ENCODE data around the gene INSRR.

The INSRR gene

DNA sequence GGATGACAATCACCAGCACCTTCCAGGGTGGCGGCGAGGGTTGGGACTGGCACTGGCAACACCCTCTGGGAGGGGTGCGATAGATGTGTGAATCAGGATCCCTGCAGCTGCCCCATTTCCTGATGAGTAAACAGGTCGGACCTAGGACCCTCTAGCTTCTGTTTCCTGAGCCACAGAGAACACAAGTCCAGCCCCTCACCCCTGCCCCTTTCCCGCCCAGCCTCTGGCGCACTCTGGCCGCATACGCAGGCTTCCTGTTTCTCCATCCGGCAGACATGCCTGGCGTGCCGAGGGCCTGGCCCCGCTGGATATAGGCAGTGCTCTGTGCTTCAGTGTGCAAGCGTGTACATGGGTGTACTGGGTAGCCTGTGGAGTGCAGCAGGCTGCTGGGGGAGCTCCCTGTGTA is 39.2 kb upstream of the INSRR start:
- no peak for DNase-seq (ENCODE audit: low read depth)
- H3K4me3 ChIP-seq (ENCODE audit: low read length) = no peak overlapping the region
- TF ChIP-seq, protein P1, sequence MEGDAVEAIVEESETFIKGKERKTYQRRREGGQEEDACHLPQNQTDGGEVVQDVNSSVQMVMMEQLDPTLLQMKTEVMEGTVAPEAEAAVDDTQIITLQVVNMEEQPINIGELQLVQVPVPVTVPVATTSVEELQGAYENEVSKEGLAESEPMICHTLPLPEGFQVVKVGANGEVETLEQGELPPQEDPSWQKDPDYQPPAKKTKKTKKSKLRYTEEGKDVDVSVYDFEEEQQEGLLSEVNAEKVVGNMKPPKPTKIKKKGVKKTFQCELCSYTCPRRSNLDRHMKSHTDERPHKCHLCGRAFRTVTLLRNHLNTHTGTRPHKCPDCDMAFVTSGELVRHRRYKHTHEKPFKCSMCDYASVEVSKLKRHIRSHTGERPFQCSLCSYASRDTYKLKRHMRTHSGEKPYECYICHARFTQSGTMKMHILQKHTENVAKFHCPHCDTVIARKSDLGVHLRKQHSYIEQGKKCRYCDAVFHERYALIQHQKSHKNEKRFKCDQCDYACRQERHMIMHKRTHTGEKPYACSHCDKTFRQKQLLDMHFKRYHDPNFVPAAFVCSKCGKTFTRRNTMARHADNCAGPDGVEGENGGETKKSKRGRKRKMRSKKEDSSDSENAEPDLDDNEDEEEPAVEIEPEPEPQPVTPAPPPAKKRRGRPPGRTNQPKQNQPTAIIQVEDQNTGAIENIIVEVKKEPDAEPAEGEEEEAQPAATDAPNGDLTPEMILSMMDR (conservative IDR thresholded peaks at IDR 0.05; ENCODE audit: low read depth, low read length) = no peak

DNA sequence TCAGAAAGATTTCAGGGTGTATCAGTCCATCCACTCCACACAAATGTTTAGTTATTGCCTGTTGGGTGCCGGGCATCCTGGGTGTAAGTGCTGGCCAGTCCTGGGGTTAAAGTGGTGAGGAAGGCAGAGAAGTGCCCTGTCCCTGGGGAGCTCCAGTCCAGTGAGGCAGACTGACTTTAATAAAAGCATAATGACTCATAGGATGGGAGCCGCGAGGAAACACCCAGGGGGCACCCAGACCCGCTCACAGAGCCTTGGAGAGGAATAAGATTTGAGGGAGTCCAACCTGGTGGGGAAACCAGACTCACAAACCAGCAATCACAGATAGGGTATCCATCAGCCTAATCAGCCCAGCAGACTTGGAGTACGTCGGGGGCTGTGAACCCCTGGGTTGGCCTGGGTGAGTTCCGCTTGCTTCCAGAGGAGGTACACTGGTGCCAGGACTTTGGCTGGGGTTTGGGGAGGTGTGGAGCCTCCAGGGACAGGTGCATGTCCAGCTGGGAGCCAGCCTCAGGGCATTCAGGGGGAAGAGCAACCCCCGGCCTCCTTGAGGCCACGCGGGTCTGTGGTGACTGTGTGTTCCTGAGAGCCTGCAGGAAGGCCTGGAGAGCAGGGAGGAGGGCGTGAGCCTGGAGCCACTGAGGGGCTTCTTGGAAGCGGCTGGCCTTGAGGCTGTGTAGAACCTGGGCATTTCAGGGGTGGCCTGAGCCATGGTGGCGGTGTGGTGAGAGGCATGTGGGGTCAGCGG is 38.3 kb upstream of the INSRR start:
- DNase-seq (ENCODE audit: low read depth) = no peak
- no peak overlapping the region for H3K4me3 ChIP-seq (ENCODE audit: low read length)
- TF ChIP-seq, protein P1 (conservative IDR thresholded peaks at IDR 0.05; ENCODE audit: low read depth, low read length) = no peak

DNA sequence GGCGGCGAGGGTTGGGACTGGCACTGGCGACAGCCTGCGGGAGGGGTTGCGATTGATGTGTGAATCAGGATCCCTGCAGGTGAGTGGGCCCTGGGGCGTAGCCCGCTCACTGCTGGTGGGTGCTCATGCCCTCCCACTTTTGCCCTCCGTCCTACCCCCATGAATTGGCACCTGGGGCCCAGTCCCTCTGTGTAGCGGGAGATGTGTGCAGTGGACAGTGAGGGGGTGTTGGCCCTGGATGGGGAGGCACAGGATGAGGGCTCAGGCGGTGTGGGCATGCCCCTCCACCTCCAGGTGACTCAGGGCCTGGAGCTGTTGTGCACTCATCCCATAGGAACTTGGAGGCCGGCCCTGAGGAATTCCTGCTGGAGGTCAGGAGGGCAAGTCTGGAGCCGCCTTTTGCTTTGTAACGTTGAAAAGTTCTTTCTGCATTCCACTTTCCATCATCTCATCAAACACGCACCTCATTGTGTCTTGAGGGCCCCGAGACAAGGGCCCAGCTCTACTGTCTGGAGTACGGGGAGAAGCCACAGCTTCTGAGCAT is 37.6 kb upstream of the INSRR start:
- TF ChIP-seq, protein P1 (conservative IDR thresholded peaks at IDR 0.05; ENCODE audit: low read depth, low read length) = no peak
- DNase-seq (ENCODE audit: low read depth) = peak; percentile 79
- H3K4me3 ChIP-seq (ENCODE audit: low read length) = no peak overlapping the region

DNA sequence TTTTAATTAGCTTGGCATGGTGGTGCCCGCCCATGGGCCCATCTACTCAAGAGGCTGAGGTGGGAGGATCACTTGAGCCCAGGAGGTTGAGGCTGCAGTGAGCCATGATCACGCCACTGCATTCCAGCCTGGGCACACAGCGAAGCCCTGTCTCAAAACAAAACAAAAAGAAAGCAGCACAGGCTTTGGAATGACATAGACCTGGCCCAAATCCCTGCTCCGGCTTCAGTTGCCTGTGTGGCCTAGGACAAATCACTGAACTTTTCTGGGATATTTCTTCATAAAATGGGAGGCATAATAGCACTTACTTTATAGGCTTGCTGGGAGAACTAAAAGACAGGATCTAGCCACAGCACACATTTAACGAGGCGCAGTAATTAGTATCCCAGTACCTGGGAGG is 37.0 kb upstream of the INSRR start:
- no peak overlapping the region for H3K4me3 ChIP-seq (ENCODE audit: low read length)
- no peak for DNase-seq (ENCODE audit: low read depth)
- TF ChIP-seq, protein P1 (conservative IDR thresholded peaks at IDR 0.05; ENCODE audit: low read depth, low read length) = no peak

DNA sequence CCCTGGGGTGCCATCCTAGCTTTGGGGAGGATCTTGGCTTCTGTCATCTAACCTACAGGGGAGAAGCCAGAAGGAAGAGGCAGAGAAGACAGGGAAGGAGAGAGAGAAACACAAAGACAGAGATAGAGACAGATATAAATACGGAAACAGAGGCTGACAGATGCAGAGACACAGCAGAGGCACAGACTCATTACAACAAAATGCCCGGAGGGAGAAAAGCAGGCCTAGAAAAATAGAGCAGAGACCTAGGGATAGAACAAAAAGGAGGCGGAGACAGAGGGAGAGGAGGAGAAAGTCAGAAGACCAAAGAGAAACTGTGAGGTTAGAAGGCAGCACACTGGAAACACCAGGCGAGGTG is 36.5 kb upstream of the INSRR start:
- DNase-seq (ENCODE audit: low read depth) = no peak
- TF ChIP-seq, protein P1 (conservative IDR thresholded peaks at IDR 0.05; ENCODE audit: low read depth, low read length) = no peak
- H3K4me3 ChIP-seq (ENCODE audit: low read length) = no peak overlapping the region

DNA sequence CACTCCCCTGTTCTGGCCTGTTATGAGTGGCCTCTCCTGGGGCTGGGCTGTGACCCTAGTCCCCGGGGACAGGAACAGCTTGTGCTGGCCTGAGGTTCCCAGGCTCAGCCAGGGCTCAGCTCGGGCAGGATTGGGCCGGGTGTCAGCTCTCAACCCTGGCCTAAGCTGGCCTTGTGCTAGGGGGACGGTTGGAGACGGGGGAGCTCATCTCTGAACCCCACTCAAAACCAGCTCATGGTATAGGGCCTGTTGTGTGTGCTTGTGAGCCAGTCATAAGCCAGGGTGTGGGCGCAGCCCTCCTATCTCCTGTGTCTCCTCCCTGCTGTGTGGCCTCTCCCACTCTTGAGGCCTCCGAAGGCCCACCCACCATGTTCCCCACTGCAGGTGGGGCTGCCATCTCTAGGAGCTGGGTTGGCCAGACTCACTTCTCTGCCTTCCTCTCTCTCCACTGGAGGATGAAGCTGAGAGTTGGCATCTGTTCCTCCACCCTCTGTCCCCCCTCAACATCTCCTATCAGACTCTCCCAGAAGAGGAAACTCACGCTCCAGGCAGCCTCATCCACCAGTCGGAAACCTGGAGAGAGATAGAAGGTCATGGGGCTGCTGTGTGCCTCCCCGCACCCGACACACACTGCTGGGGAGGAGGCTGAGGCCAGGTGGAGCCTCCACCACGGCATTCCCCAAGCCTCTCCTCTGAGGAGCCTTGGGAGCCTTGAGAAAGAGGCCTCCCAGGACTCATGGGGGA is 36.0 kb upstream of the INSRR start:
- TF ChIP-seq, protein P1 (conservative IDR thresholded peaks at IDR 0.05; ENCODE audit: low read depth, low read length) = no peak
- H3K4me3 ChIP-seq (ENCODE audit: low read length) = no peak overlapping the region
- DNase-seq (ENCODE audit: low read depth) = no peak
